ENCODE measurements around the gene ACD.

Gene ACD

GRCh38 chr16:67647681-67648080 lies 12.4 kb downstream of the ACD start:
- no peak for DNase-seq (ENCODE audit: low read depth in 3 of 3)

- no peak for DNase-seq (ENCODE audit: low read depth in 3 of 3)
Observed at GRCh38 chr16:67647111-67647651, 12.9 kb downstream of the ACD start.

- no peak for DNase-seq (ENCODE audit: low read depth in 3 of 3)
Observed at GRCh38 chr16:67645397-67646121, 14.5 kb downstream of the ACD start.

GRCh38 chr16:67644038-67644437 lies 16.0 kb downstream of the ACD start:
- DNase-seq (ENCODE audit: low read depth in 3 of 3), result no peak

- no peak for DNase-seq (ENCODE audit: low read depth in 3 of 3)
Observed at GRCh38 chr16:67641779-67642708, 18.0 kb downstream of the ACD start.

GRCh38 chr16:67637625-67638024 lies 22.4 kb downstream of the ACD start:
- no peak for DNase-seq (ENCODE audit: low read depth in 3 of 3)

- no peak for DNase-seq (ENCODE audit: low read depth in 3 of 3)
Observed at GRCh38 chr16:67636713-67637112, 23.3 kb downstream of the ACD start.

- no peak for DNase-seq (ENCODE audit: low read depth in 3 of 3)
Observed at GRCh38 chr16:67632415-67633172, 27.5 kb downstream of the ACD start.

GRCh38 chr16:67628216-67628615 lies 31.8 kb downstream of the ACD start:
- no peak for DNase-seq (ENCODE audit: low read depth in 3 of 3)

- DNase-seq (ENCODE audit: low read depth in 3 of 3), result peak in 1 of 3 experiments; percentile 6
Observed at GRCh38 chr16:67613808-67614207, 46.3 kb downstream of the ACD start.

GRCh38 chr16:67608364-67608763 lies 51.7 kb downstream of the ACD start:
- no peak for DNase-seq (ENCODE audit: low read depth in 3 of 3)

Measured in stimulated activated CD4-positive, alpha-beta T cell treated with anti-CD3 and anti-CD28 coated beads, TNF-alpha, amount 100 ng/mL, for 24 hours (primary cell).